GM12878 (cell line): ENCODE data around the gene FAXC. TPM values are rescaled to one million over a fixed set of nuclear protein-coding genes. Genes with fewer than 3 reads are reported as not detected.

Experiments
- ATAC-seq: fragments of 200-7000 bp; cut with Tn5 transposase; 3 replicates; pipeline ENCODE4 v1.9.1; 2020; ENCODE audit warnings: mild to moderate bottlenecking, moderate library complexity
- BruUV-seq: library from RNA; stranded (reverse); fragments of 400-500 nt; replicated peaks from 2 replicates; lab custom pipeline; 2021; lab: Mats Ljungman, UMichigan
- CTCF ChIA-PET: fragments of 300-600 bp; sonication (Branson Sonifier 250); formaldehyde crosslinking; extraction: SDS; loops from one replicate; lab custom pipeline; 2021; ENCODE audit warnings: inconsistent platforms; lab: Yijun Ruan, JAX
- POLR2A ChIA-PET: fragments of 350-600 bp; formaldehyde crosslinking; extraction: SDS; loops from one replicate; lab custom pipeline; 2021; ENCODE audit warnings: inconsistent platforms; lab: Charles Lee
- RAD21 ChIA-PET: fragments of 300-600 bp; sonication (Branson Sonifier 250); formaldehyde crosslinking; loops from one replicate; lab custom pipeline; 2023; ENCODE audit warnings: antibody characterized with exemption; ENCODE audit not compliant: unreplicated experiment; lab: Charles Lee
- SMC1A ChIA-PET: fragments of 300-600 bp; sonication (Branson Sonifier 250); formaldehyde crosslinking; loops from one replicate; lab custom pipeline; 2023; ENCODE audit not compliant: unreplicated experiment, uncharacterized antibody; lab: Charles Lee
- DNase-seq: peaks from one replicate; pipeline ENCODE4 v3.0.0-alpha.2; 2011; ENCODE audit warnings: low read depth, low spot score
- FAIRE-seq: peaks from 3 replicates; lab custom pipeline; 2011; peaks lifted over from hg19 to GRCh38; lab: Jason Lieb, UNC
- H2AFZ ChIP-seq: 2 replicates; pipeline ENCODE4 v1.6.0; 2011; ENCODE audit warnings: low read depth, low read length, control low read depth; ENCODE audit not compliant: control insufficient read depth
- H3K27ac ChIP-seq: 2 replicates; pipeline ENCODE4 v1.5.1; 2011; ENCODE audit warnings: control low read depth; ENCODE audit not compliant: control insufficient read depth, insufficient read depth
- H3K27me3 ChIP-seq, 2 experiments: replicated peaks in 1 of 2; 2 replicates each; pipeline versions ENCODE4 v1.6.0 to v1.6.1; 2011; ENCODE audit warnings: low read length in 1 of 2; ENCODE audit not compliant: control insufficient read depth in 2 of 2, insufficient read depth in 2 of 2
- H3K36me3 ChIP-seq, 2 experiments: 2 replicates each; pipeline ENCODE4 v1.5.1; 2011; ENCODE audit warnings: low read length in 1 of 2; ENCODE audit not compliant: control insufficient read depth in 2 of 2, insufficient read depth in 2 of 2
- H3K4me1 ChIP-seq: 2 replicates; pipeline ENCODE4 v1.6.1; 2011; ENCODE audit warnings: mild to moderate bottlenecking, low read length, moderate library complexity, mixed read lengths; ENCODE audit not compliant: control insufficient read depth, insufficient read depth
- H3K4me2 ChIP-seq: 2 replicates; pipeline ENCODE4 v1.6.0; 2011; ENCODE audit warnings: control low read depth; ENCODE audit not compliant: control insufficient read depth, insufficient read depth
- H3K4me3 ChIP-seq: fragments of 200-600 bp; sonication (generic); 2 replicates; pipeline ENCODE4 v1.5.1; 2016
- H3K79me2 ChIP-seq: 2 replicates; pipeline ENCODE4 v1.6.0; 2011; ENCODE audit warnings: low read length; ENCODE audit not compliant: control insufficient read depth, insufficient read depth
- H3K9ac ChIP-seq: 2 replicates; pipeline ENCODE4 v1.8.0; 2011; ENCODE audit warnings: low read length, control low read depth, mixed read lengths; ENCODE audit not compliant: control insufficient read depth, insufficient read depth
- H3K9me3 ChIP-seq: replicated peaks from 3 replicates; pipeline ENCODE4 v1.5.1; 2011; ENCODE audit warnings: mild to moderate bottlenecking, low read length; ENCODE audit not compliant: control insufficient read depth, insufficient read depth
- H4K20me1 ChIP-seq: 2 replicates; pipeline ENCODE4 v1.6.0; 2011; ENCODE audit not compliant: control insufficient read depth, insufficient read depth
- ASH2L ChIP-seq: fragments of 300-600, 200-600 bp; sonication (generic); IDR thresholded peaks from 2 replicates; pipeline ENCODE4 v1.6.1; 2017; ENCODE audit warnings: low read depth, mild to moderate bottlenecking, borderline replicate concordance
- BCL3 ChIP-seq: IDR thresholded peaks from 2 replicates; pipeline ENCODE4 v1.6.1; 2011; ENCODE audit warnings: borderline replicate concordance, low read depth, mild to moderate bottlenecking, moderate library complexity, low read length; ENCODE audit not compliant: insufficient read depth, poor library complexity, severe bottlenecking
- CBX3 ChIP-seq: fragments of 200-600 bp; sonication (generic); IDR thresholded peaks from 2 replicates; pipeline ENCODE4 v1.6.1; 2016; ENCODE audit warnings: low read depth, borderline replicate concordance
- CHD1 ChIP-seq: IDR thresholded peaks from 2 replicates; pipeline ENCODE4 v1.6.1; 2012; ENCODE audit warnings: low read depth, low read length, improper control_type of control experiment
- CHD2 ChIP-seq: IDR thresholded peaks from 2 replicates; pipeline ENCODE4 v1.6.1; 2011; ENCODE audit warnings: low read depth, low read length, improper control_type of control experiment, borderline replicate concordance
- CUX1 ChIP-seq: IDR thresholded peaks from 2 replicates; pipeline ENCODE4 v1.6.1; 2012; ENCODE audit warnings: improper control_type of control experiment, low read depth, low read length; ENCODE audit not compliant: insufficient replicate concordance
- ETV6 ChIP-seq, 2 experiments: fragments of 450-650 bp in 1 of 2; IDR thresholded peaks in 1 of 2; conservative IDR thresholded peaks in 1 of 2; 2 replicates each; pipeline ENCODE4 v1.6.1; 2014; ENCODE audit warnings: antibody characterized with exemption in 1 of 2, borderline replicate concordance in 1 of 2, low read depth in 1 of 2, mild to moderate bottlenecking in 1 of 2, moderate library complexity in 1 of 2
- HCFC1 ChIP-seq: fragments of 150-350 bp; IDR thresholded peaks from 2 replicates; pipeline ENCODE4 v1.6.1; 2014; ENCODE audit warnings: low read length
- HDAC2 ChIP-seq: fragments of 200-600 bp; sonication (generic); IDR thresholded peaks from 2 replicates; pipeline ENCODE4 v1.6.1; 2017
- MYB ChIP-seq: fragments of 150-350 bp; IDR thresholded peaks from 2 replicates; pipeline ENCODE4 v1.6.1; 2014; ENCODE audit warnings: mild to moderate bottlenecking, low read depth, low read length, borderline replicate concordance
- PML ChIP-seq: IDR thresholded peaks from 2 replicates; pipeline ENCODE4 v1.6.1; 2012; ENCODE audit warnings: low read length, inconsistent platforms
- RB1 ChIP-seq: fragments of 450-650 bp; formaldehyde crosslinking; IDR thresholded peaks from 2 replicates; pipeline ENCODE4 v1.6.1; 2017; ENCODE audit warnings: mild to moderate bottlenecking, borderline replicate concordance
- RELB ChIP-seq: fragments of 450-650 bp; IDR thresholded peaks from 2 replicates; pipeline ENCODE4 v1.6.1; 2017; ENCODE audit warnings: low read depth, mild to moderate bottlenecking, moderate library complexity
- RFX5 ChIP-seq: IDR thresholded peaks from 2 replicates; pipeline ENCODE4 v1.6.1; 2011; ENCODE audit warnings: low read depth, low read length, improper control_type of control experiment
- STAT3 ChIP-seq: IDR thresholded peaks from 2 replicates; pipeline ENCODE4 v1.6.1; 2011; ENCODE audit warnings: low read depth, low read length, improper control_type of control experiment
- ZNF217 ChIP-seq: fragments of 450-650 bp; IDR thresholded peaks from 2 replicates; pipeline ENCODE4 v1.6.1; 2017; ENCODE audit warnings: antibody characterized with exemption, mild to moderate bottlenecking
- ZNF384 ChIP-seq: IDR thresholded peaks from 2 replicates; pipeline ENCODE4 v1.6.1; 2012; ENCODE audit warnings: low read depth, mild to moderate bottlenecking, low read length, improper control_type of control experiment, borderline replicate concordance
- WGBS: methylation state at CpG from one replicate; pipeline ENCODE4 v1.1.6; 2016; ENCODE audit warnings: low lambda C conversion rate; ENCODE audit not compliant: insufficient replicate concordance, insufficient coverage; ENCODE audit errors: missing lambda C conversion rate; 5-methylcytosine and 5-hydroxymethylcytosine counted together
- in situ Hi-C: fragments of 300-500 bp; cut with MboI; formaldehyde crosslinking; loops from 9 replicates; pipeline ENCODE4 v1.14.3; 2018; ENCODE audit warnings: mixed read lengths
- intact Hi-C: fragments of 100-400 bp; cut with micrococcal nuclease; formaldehyde crosslinking; loops from one replicate; pipeline ENCODE4 v1.14.2; 2022; ENCODE audit not compliant: unreplicated experiment
- polyA plus RNA-seq, 11 experiments: library from polyadenylated mRNA; depleted of rRNA in 4 of 11; unstranded in 6 of 11; stranded (reverse) in 5 of 11; fragments of >200 nt; fragmentation: Nextera tagmentation in 4 of 11; fragmentation: Illumina TruSeq in 1 of 11; extraction: Ambion mirVana in 4 of 11; extraction: Trizol in 1 of 11; gene quantifications; 1 replicate in 1 of 11; 2 replicates in 10 of 11; pipeline versions ENCODE4 v1.2.1 to v1.2.3, GENCODE V29; 2011 to 2016; ENCODE audit warnings: inconsistent platforms in 2 of 11, missing spikeins in 2 of 11, low read depth in 1 of 11
- total RNA-seq, 4 experiments: library from RNA; depleted of rRNA in 3 of 4; stranded (reverse); fragments of >200 nt in 3 of 4; fragmentation: Illumina TruSeq in 1 of 4; extraction: Trizol in 1 of 4; gene quantifications; 2 replicates each; pipeline versions ENCODE4 v1.2.1 to v1.2.3, GENCODE V29; 2013 to 2021

The FAXC gene
- total and polyA plus RNA-seq, 10 of the 15 experiments (the other 5 are each of a cell fraction or from before 2014, with no cell fraction given): not detected

DNA sequence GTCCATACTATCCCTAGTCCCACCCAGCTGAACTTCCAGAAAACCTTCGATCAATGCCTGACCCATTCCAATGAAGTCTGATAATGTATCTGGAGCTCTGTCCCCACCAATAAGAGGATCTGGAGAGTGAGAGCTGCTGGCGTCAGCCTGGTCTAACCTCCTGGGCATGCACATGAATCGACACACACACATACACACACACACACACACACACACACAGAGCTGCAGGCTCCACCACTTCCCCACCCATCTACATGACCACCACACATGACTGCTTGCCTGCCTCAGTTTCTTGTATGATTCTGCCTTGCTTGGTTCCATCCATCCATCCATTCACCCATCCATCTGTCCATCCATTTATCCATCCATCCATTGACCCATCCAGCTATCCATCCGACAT lies 60.8 kb downstream of the FAXC start:
- in situ Hi-C loops: no loop called here
- H3K36me3 ChIP-seq: no peaks in the 10 kb centered on the region
- no peak overlapping the region for H3K4me3 ChIP-seq
- POLR2A ChIA-PET: no interaction called here
- no peak for DNase-seq
- no peaks in the 10 kb centered on the region for H4K20me1 ChIP-seq
- no peak overlapping the region for H2AFZ ChIP-seq
- no peak overlapping the region for H3K27ac ChIP-seq
- no peak for TF ChIP-seq ZNF217
- no peak for TF ChIP-seq ETV6 (conservative IDR thresholded peaks at IDR 0.05 in 1 of 2, IDR thresholded peaks at IDR 0.05 in 1 of 2; ENCODE audit: borderline replicate concordance in 1 of 2, low read depth in 1 of 2)
- TF ChIP-seq STAT3: no peak
- no peak for TF ChIP-seq CUX1
- TF ChIP-seq ZNF384: no peak
- no peak for TF ChIP-seq HCFC1
- no peak for TF ChIP-seq RELB
- no peak for TF ChIP-seq ASH2L
- TF ChIP-seq HDAC2: no peak
- no peak for TF ChIP-seq RFX5
- TF ChIP-seq MYB: no peak
- TF ChIP-seq CHD1: no peak
- TF ChIP-seq BCL3: no peak
- TF ChIP-seq RB1: no peak
- no peak for TF ChIP-seq PML
- TF ChIP-seq CBX3: no peak
- no peak for TF ChIP-seq CHD2
- TF ChIP-seq, all 136 proteins: peak for 0
- H3K4me2 ChIP-seq: no peak overlapping the region
- no peak for ATAC-seq
- no peaks in the 10 kb centered on the region for H3K4me1 ChIP-seq
- no peaks in the 10 kb centered on the region for H3K79me2 ChIP-seq
- CTCF ChIA-PET: interaction anchor here (1.2 kb wide), 2 partner anchors 10 to 12 kb away, joined by 3 to 4 read pairs; no protein-coding TSS in a partner anchor
- BruUV-seq: no TSS peak
- H3K9me3 ChIP-seq: no peaks in the 10 kb centered on the region
- FAIRE-seq: no peak
- H3K27me3 ChIP-seq: 0 out of 4 replicates have a peak, but pooled peaks cover 0 to 3% of the 10 kb centered on the region in 2 experiments
- SMC1A ChIA-PET: no interaction called here
- RAD21 ChIA-PET: no interaction called here
- 20% methylated on average over 4 of the region's 4 CpGs for WGBS
- H3K9ac ChIP-seq: no peak overlapping the region
- intact Hi-C loops: no loop called here
